HepG2 (cell line): ENCODE data around the gene RNF123. TPM values are rescaled to one million over a fixed set of nuclear protein-coding genes. Genes with fewer than 3 reads are reported as not detected.

Experiments used
- ATAC-seq: fragments of 200-7000 bp; cut with Tn5 transposase; 3 replicates; pipeline ENCODE4 v1.9.1; 2020; ENCODE audit warnings: mild to moderate bottlenecking, moderate library complexity
- BruUV-seq: library from RNA; stranded (reverse); fragments of 400-500 nt; replicated peaks from 2 replicates; lab custom pipeline; 2021; lab: Mats Ljungman, UMichigan
- CTCF ChIA-PET: fragments of 300-600 bp; formaldehyde crosslinking; extraction: SDS; loops from one replicate; lab custom pipeline; 2021; ENCODE audit warnings: low total read pairs, inconsistent platforms, low intra/inter-chr PET ratio; lab: Yijun Ruan, JAX
- POLR2A ChIA-PET: fragments of 350-600 bp; sonication (Branson Sonifier 250); formaldehyde crosslinking; loops from one replicate; lab custom pipeline; 2020; ENCODE audit warnings: antibody characterized with exemption, inconsistent platforms; lab: Yijun Ruan, JAX
- DNase-seq: peaks from one replicate; pipeline ENCODE4 v3.0.0-alpha.2; 2015; ENCODE audit warnings: low spot score
- FAIRE-seq: peaks from 3 replicates; lab custom pipeline; 2011; peaks lifted over from hg19 to GRCh38; lab: Jason Lieb, UNC
- H2AFZ ChIP-seq: one replicate; pipeline ENCODE4 v1.6.1; 2011; ENCODE audit warnings: low read length, inconsistent platforms
- H3K27ac ChIP-seq: fragments of 300-600 bp; 3 replicates; pipeline ENCODE4 v1.8.0; 2011; ENCODE audit warnings: mixed run types, mild to moderate bottlenecking, mixed read lengths, low read length, inconsistent platforms; ENCODE audit not compliant: insufficient read depth; ENCODE audit errors: extremely low read length
- H3K27me3 ChIP-seq, 2 experiments: fragments of 200-600 bp in 1 of 2; 2 replicates in 1 of 2; 3 replicates in 1 of 2; pipeline versions ENCODE4 v1.6.0 to v1.8.0; 2011; ENCODE audit warnings: low read length in 2 of 2, mild to moderate bottlenecking in 2 of 2, moderate library complexity in 2 of 2, inconsistent platforms in 1 of 2; ENCODE audit not compliant: insufficient read depth in 2 of 2, control insufficient read depth in 1 of 2
- H3K36me3 ChIP-seq, 2 experiments: fragments of 200-600 bp in 1 of 2; replicated peaks in 1 of 2; 2 replicates in 1 of 2; 3 replicates in 1 of 2; pipeline versions ENCODE4 v1.5.1 to v1.8.0; 2011; ENCODE audit warnings: low read length in 2 of 2, inconsistent platforms in 1 of 2; ENCODE audit not compliant: insufficient read depth in 2 of 2, control insufficient read depth in 1 of 2
- H3K4me1 ChIP-seq: 2 replicates; pipeline ENCODE4 v1.5.1; 2012; ENCODE audit warnings: low read length, inconsistent platforms; ENCODE audit not compliant: insufficient read depth
- H3K4me2 ChIP-seq: 2 replicates; pipeline ENCODE4 v1.6.0; 2011; ENCODE audit warnings: low read depth, low read length, inconsistent platforms
- H3K4me3 ChIP-seq, 3 experiments: fragments of 200-600 bp in 1 of 3; sonication (generic), shearing (Covaris generic) in 1 of 3; replicated peaks in 1 of 3; 2 replicates each; pipeline ENCODE4 v1.5.1; 2011 to 2016; ENCODE audit warnings: low read length in 3 of 3, inconsistent platforms in 2 of 3, low read depth in 2 of 3, mild to moderate bottlenecking in 2 of 3, control low read depth in 1 of 3, mixed read lengths in 1 of 3; ENCODE audit not compliant: insufficient read depth in 1 of 3
- H3K79me2 ChIP-seq: one replicate; pipeline ENCODE4 v1.6.1; 2011; ENCODE audit warnings: low read length, inconsistent platforms; ENCODE audit not compliant: insufficient read depth
- H3K9ac ChIP-seq: 2 replicates; pipeline ENCODE4 v1.6.0; 2011; ENCODE audit warnings: mild to moderate bottlenecking, low read depth, low read length, inconsistent platforms; ENCODE audit not compliant: insufficient read depth
- H3K9me3 ChIP-seq: 2 replicates; pipeline ENCODE4 v1.5.1; 2012; ENCODE audit warnings: mild to moderate bottlenecking, low read length
- H4K20me1 ChIP-seq: 2 replicates; pipeline ENCODE4 v1.6.0; 2011; ENCODE audit warnings: inconsistent platforms, mild to moderate bottlenecking, low read length, moderate library complexity; ENCODE audit not compliant: insufficient read depth
- AGO2 ChIP-seq: fragments of 200-400 bp; formaldehyde crosslinking; optimal IDR thresholded peaks from 2 replicates; pipeline ENCODE3; 2017; ENCODE audit warnings: mild to moderate bottlenecking, low read depth, low read length, moderate library complexity
- RBM39 ChIP-seq: fragments of 200-400 bp; formaldehyde crosslinking; IDR thresholded peaks from one replicate; pipeline ENCODE4 v1.6.1; 2018; ENCODE audit warnings: antibody characterized with exemption, mild to moderate bottlenecking, low read depth, low read length; ENCODE audit not compliant: poor library complexity, severe bottlenecking
- ZNF253 ChIP-seq: sonication (generic); formaldehyde crosslinking; IDR thresholded peaks from 2 replicates; pipeline ENCODE4 v1.8.0; 2022; ENCODE audit warnings: mild to moderate bottlenecking, missing genetic modification reagents, borderline replicate concordance
- ZNF746 ChIP-seq: sonication (generic); formaldehyde crosslinking; IDR thresholded peaks from 2 replicates; pipeline ENCODE4 v1.8.0; 2022; ENCODE audit warnings: mild to moderate bottlenecking, missing genetic modification reagents
- ZNF768 ChIP-seq: sonication (generic); formaldehyde crosslinking; IDR thresholded peaks from 2 replicates; pipeline ENCODE4 v1.4.0; 2020; ENCODE audit warnings: missing genetic modification reagents
- WGBS: methylation state at CpG from one replicate; pipeline ENCODE4 v1.1.6; 2017; ENCODE audit warnings: low lambda C conversion rate; 5-methylcytosine and 5-hydroxymethylcytosine counted together
- in situ Hi-C: cut with HindIII; loops from 2 replicates; pipeline ENCODE4 v1.10.0; 2017; ENCODE audit warnings: low pct_unique_long_range_greater_than_20kb; ENCODE audit not compliant: extremely low pct_ligation_motif_present
- intact Hi-C: fragments of 100-400 bp; cut with micrococcal nuclease; formaldehyde crosslinking; loops from one replicate; pipeline ENCODE4 v1.10.0; 2022; ENCODE audit not compliant: unreplicated experiment
- polyA plus RNA-seq, 8 experiments: library from polyadenylated mRNA; depleted of rRNA in 3 of 8; stranded (reverse) in 7 of 8; unstranded in 1 of 8; fragments of >200 nt; fragmentation: Illumina TruSeq in 4 of 8; extraction: Trizol in 4 of 8; gene quantifications; 2 replicates each; pipeline versions ENCODE4 v1.2.1 to v1.2.3, GENCODE V29; 2011 to 2016; ENCODE audit warnings: low read depth in 4 of 8, missing spikeins in 1 of 8, mixed read lengths in 1 of 8; ENCODE audit not compliant: insufficient read depth in 1 of 8
- total RNA-seq, 5 experiments: library from RNA; depleted of rRNA; stranded (reverse); fragments of >200 nt; fragmentation: Illumina TruSeq; extraction: Trizol; gene quantifications; 2 replicates each; pipeline ENCODE4 v1.2.3, GENCODE V29; 2016; ENCODE audit warnings: low read depth in 1 of 5

The RNF123 gene
- total and polyA plus RNA-seq, 2 of the 13 experiments (the other 11 are each of a cell fraction or from before 2014, with no cell fraction given), result 29.9 to 82.2 TPM

GRCh38 chr3:49714728-49715550 is 25.6 kb downstream of the RNF123 start:
- DNase-seq, result no peak
- in situ Hi-C loops (no loop called here), intact Hi-C loops (no loop called here)
- no peak for FAIRE-seq
- ChIA-PET CTCF (no interaction called here), POLR2A (no interaction called here)
- Histone ChIP-seq H3K36me3 (peaks cover 0 to 10% of the 10 kb centered on the region in 2 experiments; a peak in 4 of 5 replicates), H3K4me3 (no peak overlapping the region), H3K4me1 (peaks cover 23% of the 10 kb centered on the region), H3K27ac (no peak overlapping the region), H3K9me3 (no peaks in the 10 kb centered on the region), H2AFZ (no peak overlapping the region), H3K4me2 (no peak overlapping the region), H4K20me1 (no peaks in the 10 kb centered on the region), H3K79me2 (no peaks in the 10 kb centered on the region), H3K27me3 (no peaks in the 10 kb centered on the region), H3K9ac (no peak overlapping the region)
- WGBS, result 91% methylated on average over 11 of the region's 13 CpGs
- BruUV-seq, result no TSS peak
- TF ChIP-seq ZNF768, result peak; percentile 73; the same call in 1 of the 2 replicates
- no peak for TF ChIP-seq ZNF253 (CRISPR knock-in tag)
- no peak for TF ChIP-seq RBM39
- no peak for ATAC-seq

GRCh38 chr3:49715611-49716121 is 26.3 kb downstream of the RNF123 start:
- POLR2A ChIA-PET, result no interaction called here
- no peaks in the 10 kb centered on the region for H4K20me1 ChIP-seq
- FAIRE-seq (no peak), ATAC-seq (no peak)
- intact Hi-C loops (no loop called here), in situ Hi-C loops (no loop called here)
- H3K4me2 ChIP-seq, result no peak overlapping the region
- no peak for TF ChIP-seq ZNF746 (CRISPR knock-in tag)
- peak; percentile 23 for TF ChIP-seq AGO2
- TF ChIP-seq, all 625 proteins: peak for 1
- CTCF ChIA-PET, result no interaction called here
- Histone ChIP-seq H3K4me3 (no peak overlapping the region), H3K9ac (no peak overlapping the region), H3K27me3 (no peaks in the 10 kb centered on the region), H3K79me2 (no peaks in the 10 kb centered on the region), H2AFZ (no peak overlapping the region), H3K27ac (no peak overlapping the region), H3K36me3 (peaks cover 4 to 12% of the 10 kb centered on the region in 2 experiments; a peak in 4 of 5 replicates), H3K4me1 (peaks cover 23% of the 10 kb centered on the region), H3K9me3 (no peaks in the 10 kb centered on the region)
- 100% methylated on average over 2 of the region's 13 CpGs for WGBS
- no TSS peak for BruUV-seq
- DNase-seq, result no peak
